Activated CD4-positive, alpha-beta T cell treated with anti-CD3 and anti-CD28 coated beads, Interleukin-2, amount 10 ng/mL, durations not matched to agents 24 days and 14 days (primary cell): ENCODE measurements around the gene VAT1L. TPM values are rescaled to one million over a fixed set of nuclear protein-coding genes. Genes with fewer than 3 reads are reported as not detected.

ENCODE experiments used
- DNase-seq: peaks from one replicate; pipeline ENCODE4 v3.0.0; 2022
- H3K27ac Mint-ChIP-seq: one replicate; pipeline ENCODE4 v1.8.0; 2022; ENCODE audit warnings: mild to moderate bottlenecking, mixed read lengths
- H3K27me3 Mint-ChIP-seq: one replicate; pipeline ENCODE4 v1.8.0; 2022; ENCODE audit warnings: mixed read lengths
- H3K36me3 Mint-ChIP-seq: one replicate; pipeline ENCODE4 v1.8.0; 2022; ENCODE audit warnings: low read depth, mild to moderate bottlenecking, mixed read lengths
- H3K4me1 Mint-ChIP-seq: one replicate; pipeline ENCODE4 v1.8.0; 2021; ENCODE audit warnings: mixed read lengths
- H3K4me3 Mint-ChIP-seq: one replicate; pipeline ENCODE4 v1.8.0; 2022; ENCODE audit warnings: mild to moderate bottlenecking, moderate library complexity, mixed read lengths
- H3K9me3 Mint-ChIP-seq: one replicate; pipeline ENCODE4 v1.8.0; 2021; ENCODE audit warnings: mixed read lengths
- intact Hi-C: fragments of 100-400 bp; cut with micrococcal nuclease; formaldehyde crosslinking; loops from one replicate; pipeline ENCODE4 v1.15.1; 2023
- total RNA-seq: library from RNA; stranded (reverse); gene quantifications from 2 replicates; pipeline ENCODE4 v1.2.3, GENCODE V29; 2022

VAT1L gene
- total RNA-seq, 1 donor from 2014 or later = not detected

GRCh38 chr16:77962689-77963088 is 174.3 kb downstream of the VAT1L start:
- Mint-ChIP-seq H3K36me3 (no peaks in the 10 kb centered on the region), H3K27ac (no peak overlapping the region), H3K4me3 (no peak overlapping the region), H3K4me1 (peaks cover 2% of the 10 kb centered on the region), H3K9me3 (no peaks in the 10 kb centered on the region), H3K27me3 (peaks cover 10% of the 10 kb centered on the region)
- DNase-seq = no peak
- intact Hi-C loops = no loop called here

GRCh38 chr16:77963185-77964044 is 175.1 kb downstream of the VAT1L start:
- DNase-seq = no peak
- peak overlapping the region; percentile 12 for H3K4me3 Mint-ChIP-seq
- H3K27ac Mint-ChIP-seq = no peak overlapping the region
- intact Hi-C loops = no loop called here
- H3K36me3 Mint-ChIP-seq = no peaks in the 10 kb centered on the region
- peaks cover 10% of the 10 kb centered on the region for H3K27me3 Mint-ChIP-seq
- H3K4me1 Mint-ChIP-seq = peaks cover 2% of the 10 kb centered on the region
- no peaks in the 10 kb centered on the region for H3K9me3 Mint-ChIP-seq

GRCh38 chr16:77965346-77965745 is 177.0 kb downstream of the VAT1L start:
- intact Hi-C loops = no loop called here
- Mint-ChIP-seq H3K27ac (no peak overlapping the region), H3K36me3 (no peaks in the 10 kb centered on the region), H3K4me3 (no peak overlapping the region), H3K9me3 (no peaks in the 10 kb centered on the region), H3K4me1 (peaks cover 2% of the 10 kb centered on the region), H3K27me3 (peaks cover 10% of the 10 kb centered on the region)
- DNase-seq = no peak

DNA sequence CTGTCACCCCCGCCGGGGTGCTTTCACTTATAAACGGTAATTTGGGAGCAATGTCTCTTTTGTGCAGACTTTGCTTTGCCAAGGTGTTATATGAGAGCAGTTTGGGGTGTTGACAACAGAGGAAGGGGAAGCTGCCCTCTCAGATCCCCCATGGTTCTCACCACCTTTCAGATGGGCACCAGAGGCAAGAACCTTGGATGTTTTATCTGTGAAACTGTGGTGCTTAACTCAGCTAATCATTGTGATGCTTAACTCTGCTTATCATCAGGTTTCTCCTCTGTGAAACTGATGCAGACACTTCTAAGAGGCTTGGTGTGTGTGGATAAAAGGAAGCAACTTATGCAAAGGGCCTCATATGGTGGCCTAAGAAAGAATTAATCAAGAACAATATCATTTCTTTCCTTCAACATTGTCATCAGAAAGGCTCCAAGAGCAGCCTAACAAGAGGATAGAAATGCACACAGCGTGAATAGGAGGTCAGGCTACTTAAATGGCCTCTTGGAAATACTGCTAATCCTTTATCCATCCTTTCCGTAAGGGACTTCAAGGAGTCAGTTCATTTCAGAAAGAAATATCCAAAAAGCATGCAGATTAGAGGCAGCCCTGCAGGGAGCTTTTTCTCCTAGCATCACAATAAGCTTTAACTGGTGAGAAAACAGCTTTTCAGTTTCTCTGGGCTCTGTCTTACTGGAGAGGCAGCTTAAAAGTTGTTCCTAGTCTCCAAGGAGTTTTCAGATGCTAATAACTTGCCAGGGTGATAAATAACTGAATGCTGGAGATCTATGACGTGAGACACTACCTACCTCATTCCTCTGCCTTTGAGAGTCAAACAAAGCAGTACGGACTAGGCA is 178.9 kb downstream of the VAT1L start:
- H3K4me3 Mint-ChIP-seq = no peak overlapping the region
- no peak overlapping the region for H3K27ac Mint-ChIP-seq

DNA sequence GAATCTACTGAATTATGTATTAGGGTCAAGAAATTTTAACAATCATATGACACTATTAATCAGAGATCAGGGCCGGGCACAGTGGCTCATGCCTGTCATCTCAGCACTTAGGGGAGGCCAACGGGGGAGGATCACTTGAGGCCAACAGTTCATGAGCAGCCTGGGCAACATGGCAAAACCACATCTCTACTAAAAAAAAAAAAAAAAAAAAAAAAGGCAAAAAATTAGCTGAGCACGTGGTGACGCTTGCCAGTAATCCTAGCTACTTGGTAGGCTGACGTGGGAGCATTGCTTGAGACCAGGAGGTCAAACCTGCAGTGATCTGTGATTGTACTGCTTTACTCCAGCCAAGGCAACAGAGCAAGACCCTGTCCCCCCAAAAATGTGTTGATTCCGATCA is 181.5 kb downstream of the VAT1L start:
- no peak for DNase-seq
- no peaks in the 10 kb centered on the region for H3K9me3 Mint-ChIP-seq
- no peaks in the 10 kb centered on the region for H3K36me3 Mint-ChIP-seq
- intact Hi-C loops = loop anchor here (5.0 kb wide), 1 partner anchor 733 kb away; no protein-coding TSS in a partner anchor
- no peak overlapping the region for H3K27ac Mint-ChIP-seq
- no peaks in the 10 kb centered on the region for H3K4me1 Mint-ChIP-seq
- H3K27me3 Mint-ChIP-seq = peaks cover 5% of the 10 kb centered on the region
- H3K4me3 Mint-ChIP-seq = no peak overlapping the region

More for the DNA sequence above, 178.9 kb downstream of the VAT1L start:
- Mint-ChIP-seq H3K9me3 (no peaks in the 10 kb centered on the region), H3K36me3 (no peaks in the 10 kb centered on the region), H3K4me1 (peaks cover 2% of the 10 kb centered on the region), H3K27me3 (peaks cover 8% of the 10 kb centered on the region)
- intact Hi-C loops = no loop called here
- DNase-seq = no peak

GRCh38 chr16:77970371-77970770 is 182.0 kb downstream of the VAT1L start:
- no peaks in the 10 kb centered on the region for H3K4me1 Mint-ChIP-seq
- H3K9me3 Mint-ChIP-seq = no peaks in the 10 kb centered on the region
- peaks cover 2% of the 10 kb centered on the region for H3K27me3 Mint-ChIP-seq
- H3K27ac Mint-ChIP-seq = no peak overlapping the region
- no peak for DNase-seq
- intact Hi-C loops = loop anchor here (5.0 kb wide), 1 partner anchor 733 kb away; no protein-coding TSS in a partner anchor
- no peaks in the 10 kb centered on the region for H3K36me3 Mint-ChIP-seq
- H3K4me3 Mint-ChIP-seq = no peak overlapping the region

- Mint-ChIP-seq H3K4me3 (no peak overlapping the region), H3K9me3 (no peaks in the 10 kb centered on the region), H3K27ac (no peak overlapping the region), H3K27me3 (no peaks in the 10 kb centered on the region), H3K4me1 (no peaks in the 10 kb centered on the region), H3K36me3 (no peaks in the 10 kb centered on the region)
- intact Hi-C loops = loop anchor here (1.0 to 5.0 kb wide), 2 partner anchors 296 to 734 kb away; no protein-coding TSS in a partner anchor
- DNase-seq = peak; percentile 91
Observed at GRCh38 chr16:77971306-77972061, 183.1 kb downstream of the VAT1L start.

DNA sequence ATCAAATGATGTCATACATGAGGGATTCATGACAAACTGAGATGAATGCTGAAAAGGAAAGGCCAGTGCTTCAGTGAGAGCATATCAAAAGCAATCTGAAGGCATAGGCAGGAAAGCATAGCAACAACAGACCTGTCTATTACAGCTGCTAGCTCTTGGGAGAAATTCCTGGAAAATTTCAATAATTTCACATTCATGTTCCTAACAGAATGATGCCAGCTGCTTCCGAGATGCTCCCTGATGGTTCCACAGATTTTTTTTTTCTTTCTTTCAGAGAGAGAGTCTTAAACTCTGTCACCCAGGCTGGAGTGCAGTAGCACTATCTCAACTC is 183.7 kb downstream of the VAT1L start:
- no peaks in the 10 kb centered on the region for H3K36me3 Mint-ChIP-seq
- no peaks in the 10 kb centered on the region for H3K9me3 Mint-ChIP-seq
- no peaks in the 10 kb centered on the region for H3K27me3 Mint-ChIP-seq
- DNase-seq = no peak
- H3K27ac Mint-ChIP-seq = no peak overlapping the region
- H3K4me3 Mint-ChIP-seq = no peak overlapping the region
- H3K4me1 Mint-ChIP-seq = no peaks in the 10 kb centered on the region
- intact Hi-C loops = loop anchor here (5.0 kb wide), 1 partner anchor 735 kb away; no protein-coding TSS in a partner anchor

- no peaks in the 10 kb centered on the region for H3K4me1 Mint-ChIP-seq
- DNase-seq = no peak
Observed at GRCh38 chr16:77974883-77975282, 186.5 kb downstream of the VAT1L start.

DNA sequence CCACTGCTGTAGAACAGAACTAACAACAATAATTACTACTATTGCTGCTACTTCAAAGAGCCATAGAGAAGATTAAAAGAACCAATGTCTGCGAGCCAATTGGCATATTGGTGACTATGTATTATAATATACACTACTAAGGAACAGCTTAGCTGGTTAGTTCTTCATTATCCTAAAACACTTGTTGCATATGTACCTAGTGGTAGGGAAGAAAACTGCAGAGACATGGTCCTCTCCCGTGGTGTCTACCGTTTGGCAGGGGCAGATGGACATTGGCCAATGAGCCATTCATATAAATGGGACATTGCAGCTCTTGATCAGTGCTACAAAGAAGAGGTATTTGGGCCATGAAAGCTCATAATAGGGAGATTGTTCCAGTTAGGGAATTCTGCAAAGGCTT is 187.6 kb downstream of the VAT1L start:
- no peaks in the 10 kb centered on the region for H3K36me3 Mint-ChIP-seq
- no peak overlapping the region for H3K27ac Mint-ChIP-seq
- H3K27me3 Mint-ChIP-seq = no peaks in the 10 kb centered on the region
- no peak for DNase-seq
- no peaks in the 10 kb centered on the region for H3K9me3 Mint-ChIP-seq
- no peak overlapping the region for H3K4me3 Mint-ChIP-seq
- intact Hi-C loops = no loop called here
- no peaks in the 10 kb centered on the region for H3K4me1 Mint-ChIP-seq

More at GRCh38 chr16:77974883-77975282, 186.5 kb downstream of the VAT1L start:
- H3K27me3 Mint-ChIP-seq = no peaks in the 10 kb centered on the region
- no peaks in the 10 kb centered on the region for H3K9me3 Mint-ChIP-seq
- intact Hi-C loops = loop anchor here (5.0 kb wide), 1 partner anchor 738 kb away; no protein-coding TSS in a partner anchor
- H3K36me3 Mint-ChIP-seq = no peaks in the 10 kb centered on the region
- no peak overlapping the region for H3K4me3 Mint-ChIP-seq
- no peak overlapping the region for H3K27ac Mint-ChIP-seq

GRCh38 chr16:77977339-77977738 is 189.0 kb downstream of the VAT1L start:
- no peak for DNase-seq
- Mint-ChIP-seq H3K27me3 (no peaks in the 10 kb centered on the region), H3K9me3 (no peaks in the 10 kb centered on the region), H3K27ac (no peak overlapping the region), H3K36me3 (no peaks in the 10 kb centered on the region), H3K4me1 (no peaks in the 10 kb centered on the region), H3K4me3 (no peak overlapping the region)
- intact Hi-C loops = no loop called here

GRCh38 chr16:77985111-77985510 is 196.7 kb downstream of the VAT1L start:
- Mint-ChIP-seq H3K36me3 (no peaks in the 10 kb centered on the region), H3K27ac (no peak overlapping the region), H3K4me1 (no peaks in the 10 kb centered on the region), H3K27me3 (peaks cover 2% of the 10 kb centered on the region), H3K9me3 (no peaks in the 10 kb centered on the region), H3K4me3 (no peak overlapping the region)
- DNase-seq = no peak
- intact Hi-C loops = no loop called here

- Mint-ChIP-seq H3K27ac (no peak overlapping the region), H3K27me3 (peaks cover 2% of the 10 kb centered on the region), H3K4me1 (no peaks in the 10 kb centered on the region), H3K4me3 (no peak overlapping the region), H3K36me3 (no peaks in the 10 kb centered on the region), H3K9me3 (no peaks in the 10 kb centered on the region)
- intact Hi-C loops = no loop called here
- DNase-seq = no peak
Observed at GRCh38 chr16:77986011-77986740, 197.8 kb downstream of the VAT1L start.
